DND-41 (cell line): ENCODE data around the gene TTLL6.

Experiments
- EZH2 ChIP-seq: IDR thresholded peaks from 3 replicates; pipeline ENCODE4 v1.6.1; 2012; ENCODE audit warnings: borderline replicate concordance, low read depth, mild to moderate bottlenecking, moderate library complexity, low read length, inconsistent platforms; ENCODE audit not compliant: severe bottlenecking
- TF ChIP-seq, protein P1 (sequence below): IDR thresholded peaks from 2 replicates; pipeline ENCODE4 v1.5.1; 2012; ENCODE audit warnings: borderline replicate concordance, low read length, moderate library complexity, mild to moderate bottlenecking; ENCODE audit not compliant: poor library complexity, severe bottlenecking; ENCODE audit errors: extremely low read depth

DNA sequence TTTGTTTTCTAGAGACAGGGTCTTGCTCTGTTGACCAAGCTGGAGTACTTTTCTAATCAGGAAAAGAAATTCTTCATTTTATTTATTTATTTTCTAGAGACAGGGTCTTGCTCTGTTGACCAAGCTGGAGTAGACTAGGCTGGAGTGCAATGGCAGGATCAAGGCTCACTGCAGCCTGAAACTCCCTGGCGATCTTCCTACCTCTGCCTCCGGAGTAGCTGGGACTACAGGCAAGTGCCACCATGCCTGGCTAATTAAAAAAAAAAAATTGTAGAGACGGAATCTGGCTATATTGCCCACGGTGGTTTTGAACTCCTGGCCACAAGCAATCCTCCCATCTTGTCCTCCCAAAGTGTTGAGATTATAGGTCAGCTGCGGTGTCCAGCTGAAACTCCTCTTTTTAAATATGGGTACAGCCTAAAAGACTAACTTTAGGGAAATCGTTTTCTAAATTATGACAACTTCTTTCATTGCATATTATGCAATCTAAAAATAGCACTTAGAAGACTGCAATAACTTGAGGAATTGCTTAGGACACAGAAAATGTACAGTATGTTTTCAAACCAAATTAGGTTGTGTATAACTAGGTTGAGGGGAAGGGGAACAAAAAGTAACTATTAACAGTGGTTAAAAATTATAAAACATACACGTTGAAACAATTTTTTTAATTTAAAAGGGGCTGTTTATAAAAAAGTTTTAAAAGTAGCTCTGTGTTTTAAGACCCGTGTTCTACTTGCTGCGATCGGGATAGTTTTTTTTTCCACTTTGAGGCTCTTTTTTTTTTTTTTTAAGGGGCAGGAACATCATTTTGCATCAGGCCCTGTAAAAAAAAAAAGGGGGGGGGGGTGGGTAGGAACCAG lies 99.4 kb downstream of the TTLL6 start:
- TF ChIP-seq, protein P1, sequence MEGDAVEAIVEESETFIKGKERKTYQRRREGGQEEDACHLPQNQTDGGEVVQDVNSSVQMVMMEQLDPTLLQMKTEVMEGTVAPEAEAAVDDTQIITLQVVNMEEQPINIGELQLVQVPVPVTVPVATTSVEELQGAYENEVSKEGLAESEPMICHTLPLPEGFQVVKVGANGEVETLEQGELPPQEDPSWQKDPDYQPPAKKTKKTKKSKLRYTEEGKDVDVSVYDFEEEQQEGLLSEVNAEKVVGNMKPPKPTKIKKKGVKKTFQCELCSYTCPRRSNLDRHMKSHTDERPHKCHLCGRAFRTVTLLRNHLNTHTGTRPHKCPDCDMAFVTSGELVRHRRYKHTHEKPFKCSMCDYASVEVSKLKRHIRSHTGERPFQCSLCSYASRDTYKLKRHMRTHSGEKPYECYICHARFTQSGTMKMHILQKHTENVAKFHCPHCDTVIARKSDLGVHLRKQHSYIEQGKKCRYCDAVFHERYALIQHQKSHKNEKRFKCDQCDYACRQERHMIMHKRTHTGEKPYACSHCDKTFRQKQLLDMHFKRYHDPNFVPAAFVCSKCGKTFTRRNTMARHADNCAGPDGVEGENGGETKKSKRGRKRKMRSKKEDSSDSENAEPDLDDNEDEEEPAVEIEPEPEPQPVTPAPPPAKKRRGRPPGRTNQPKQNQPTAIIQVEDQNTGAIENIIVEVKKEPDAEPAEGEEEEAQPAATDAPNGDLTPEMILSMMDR, result no peak
- no peak for TF ChIP-seq EZH2
